Measurements from ENCODE around the gene DPY30.

- peak in 1 of 3 experiments; percentile 7 for TF ChIP-seq CTCF (optimal IDR thresholded peaks at IDR 0.05 in 1 of 3, IDR thresholded peaks at IDR 0.05 in 1 of 3, conservative IDR thresholded peaks at IDR 0.05 in 1 of 3; ENCODE audit: extremely low read depth in 1 of 3, insufficient read depth in 2 of 3, low read length in 3 of 3)
- no peak for TF ChIP-seq EZH2 (IDR thresholded peaks at IDR 0.05; ENCODE audit: low read length)
These were observed 28.7 kb downstream of the DPY30 start, which contains the start of gene MEMO1 for GRCh38 chr2:32010670-32011484.
